Brain microvascular endothelial cell (primary cell): ENCODE data around the gene JAML.

ENCODE experiments used
- DNase-seq: peaks from one replicate; pipeline ENCODE4 v3.0.0-alpha.2; 2020
- H3K27ac ChIP-seq: fragments of 250-450 bp; sonication (Bioruptor Pico); 2 replicates; pipeline ENCODE4 v1.5.1; 2020; ENCODE audit warnings: mild to moderate bottlenecking, moderate library complexity
- H3K27me3 ChIP-seq: fragments of 250-450 bp; sonication (Bioruptor Pico); replicated peaks from 2 replicates; pipeline ENCODE4 v1.5.1; 2020; ENCODE audit warnings: mild to moderate bottlenecking
- H3K36me3 ChIP-seq: fragments of 250-450 bp; sonication (Bioruptor Pico); replicated peaks from 2 replicates; pipeline ENCODE4 v1.5.1; 2020; ENCODE audit warnings: mild to moderate bottlenecking
- H3K4me3 ChIP-seq: 2 replicates; pipeline ENCODE4 v1.5.1; 2011; ENCODE audit warnings: low read depth, mild to moderate bottlenecking, control low read depth, low read length, moderate library complexity
- in situ Hi-C: cut with HindIII; loops from 2 replicates; pipeline ENCODE4 v1.10.0; 2017; ENCODE audit warnings: low sequenced_read_pairs, low pct_ligation_motif_present
- TF ChIP-seq, protein P1 (sequence below): IDR thresholded peaks from 2 replicates; pipeline ENCODE4 v1.5.1; 2011; ENCODE audit warnings: low read depth, mild to moderate bottlenecking, moderate library complexity, low read length, control low read depth, inconsistent platforms; ENCODE audit errors: missing control alignments

JAML gene

GRCh38 chr11:118264569-118265465 is 40.0 kb upstream of the JAML start:
- TF ChIP-seq, protein P1, sequence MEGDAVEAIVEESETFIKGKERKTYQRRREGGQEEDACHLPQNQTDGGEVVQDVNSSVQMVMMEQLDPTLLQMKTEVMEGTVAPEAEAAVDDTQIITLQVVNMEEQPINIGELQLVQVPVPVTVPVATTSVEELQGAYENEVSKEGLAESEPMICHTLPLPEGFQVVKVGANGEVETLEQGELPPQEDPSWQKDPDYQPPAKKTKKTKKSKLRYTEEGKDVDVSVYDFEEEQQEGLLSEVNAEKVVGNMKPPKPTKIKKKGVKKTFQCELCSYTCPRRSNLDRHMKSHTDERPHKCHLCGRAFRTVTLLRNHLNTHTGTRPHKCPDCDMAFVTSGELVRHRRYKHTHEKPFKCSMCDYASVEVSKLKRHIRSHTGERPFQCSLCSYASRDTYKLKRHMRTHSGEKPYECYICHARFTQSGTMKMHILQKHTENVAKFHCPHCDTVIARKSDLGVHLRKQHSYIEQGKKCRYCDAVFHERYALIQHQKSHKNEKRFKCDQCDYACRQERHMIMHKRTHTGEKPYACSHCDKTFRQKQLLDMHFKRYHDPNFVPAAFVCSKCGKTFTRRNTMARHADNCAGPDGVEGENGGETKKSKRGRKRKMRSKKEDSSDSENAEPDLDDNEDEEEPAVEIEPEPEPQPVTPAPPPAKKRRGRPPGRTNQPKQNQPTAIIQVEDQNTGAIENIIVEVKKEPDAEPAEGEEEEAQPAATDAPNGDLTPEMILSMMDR = no peak
- in situ Hi-C loops = no loop called here
- no peak overlapping the region for H3K4me3 ChIP-seq
- H3K27ac ChIP-seq = no peak overlapping the region
- H3K27me3 ChIP-seq = peaks cover 31% of the 10 kb centered on the region
- DNase-seq = no peak
- H3K36me3 ChIP-seq = no peaks in the 10 kb centered on the region

DNA sequence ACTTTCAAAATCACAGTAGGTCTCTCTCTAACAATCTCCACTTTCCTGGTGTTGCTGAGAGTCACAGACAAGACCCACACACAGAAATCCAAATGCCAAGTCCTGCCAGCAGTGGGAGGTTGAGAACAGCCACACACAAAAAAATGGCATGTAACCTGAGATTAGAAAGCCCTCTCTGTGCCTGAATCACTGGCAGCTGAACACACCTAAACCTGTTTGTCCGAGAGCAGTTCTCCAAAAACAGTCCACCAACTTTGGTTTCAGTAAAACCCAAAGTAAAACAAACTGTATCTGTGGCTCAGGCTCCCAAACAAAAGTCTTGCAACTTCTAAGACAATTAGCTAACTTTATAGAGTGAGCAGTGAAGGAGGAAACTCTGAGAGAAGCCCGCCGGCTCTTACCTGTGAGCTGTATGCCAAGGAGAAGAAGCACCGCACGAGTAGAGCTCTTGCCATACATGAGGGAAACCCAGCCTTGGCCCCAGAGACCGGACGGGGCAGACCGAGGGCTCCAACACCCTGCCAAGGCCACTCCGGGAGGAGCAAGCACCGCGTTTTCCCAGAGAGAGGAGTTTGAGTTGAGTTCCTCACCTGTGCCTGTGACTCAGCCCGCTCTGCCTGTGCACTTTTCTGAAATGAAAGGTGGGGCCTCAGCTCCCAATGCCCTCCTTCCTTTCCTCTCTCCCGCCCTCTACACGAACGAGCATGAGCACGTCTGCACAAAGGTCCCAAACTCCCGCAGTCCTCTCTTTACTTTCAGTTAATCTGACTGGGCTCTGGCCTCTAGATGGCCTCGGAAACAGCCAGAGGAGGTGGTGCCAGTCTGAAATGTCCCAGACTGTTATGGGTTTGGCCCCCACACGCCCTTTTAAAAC is 39.1 kb upstream of the JAML start, which contains the start of gene MPZL2:
Gene MPZL2, minus strand, starts transcription at position 603 of the 874 bp plus-strand sequence. Its CDS starts 144 bp downstream, at position 459.
- no peak within 1 kb of the TSS for H3K27ac ChIP-seq
- TF ChIP-seq, protein P1 = no peak
- no peak for DNase-seq
- peaks cover 31% of the 10 kb centered on the region for H3K27me3 ChIP-seq
- H3K36me3 ChIP-seq = no peaks in the 10 kb centered on the region
- in situ Hi-C loops = no loop called here
- no peak within 1 kb of the TSS for H3K4me3 ChIP-seq

DNA sequence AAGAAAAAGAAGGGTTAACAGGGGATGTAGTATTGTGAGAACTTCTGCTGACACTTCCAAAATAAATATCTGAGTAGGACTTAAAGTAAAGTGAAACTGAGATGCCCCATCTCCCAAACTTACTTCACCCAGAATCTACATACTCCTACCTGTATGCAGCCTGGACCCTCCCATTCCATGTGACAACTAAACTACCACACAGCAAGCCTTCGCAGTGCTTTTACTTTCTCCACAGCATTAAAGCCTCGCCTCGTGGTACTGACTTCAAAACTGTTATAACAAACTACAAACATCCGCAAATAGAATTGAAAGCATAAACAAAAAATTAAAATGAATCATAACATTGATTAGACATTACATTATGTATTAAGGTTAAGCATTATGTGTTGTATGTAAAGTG is 38.3 kb upstream of the JAML start:
- Histone ChIP-seq H3K27me3 (peaks cover 31% of the 10 kb centered on the region), H3K4me3 (no peak overlapping the region), H3K27ac (no peak overlapping the region), H3K36me3 (no peaks in the 10 kb centered on the region)
- in situ Hi-C loops = no loop called here
- TF ChIP-seq, protein P1 = no peak
- no peak for DNase-seq

DNA sequence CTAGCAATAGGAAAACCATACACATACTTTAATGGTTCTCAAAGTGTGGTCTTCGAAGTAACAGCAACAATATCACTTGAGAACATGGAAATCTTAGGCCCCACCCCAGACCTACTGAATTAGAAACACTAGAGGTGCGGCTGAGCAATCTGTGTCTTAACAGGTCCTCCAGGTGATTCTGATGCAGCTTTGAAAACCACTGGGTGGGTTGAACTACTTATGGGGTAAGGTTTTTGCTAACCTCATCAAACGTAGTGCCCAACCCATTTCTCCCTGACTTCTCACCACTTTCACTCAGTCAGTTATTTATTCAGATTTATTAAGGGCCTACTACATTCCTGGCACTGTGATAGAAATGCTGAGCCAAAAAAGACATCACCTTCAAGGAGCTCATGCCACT is 35.5 kb upstream of the JAML start:
- in situ Hi-C loops = no loop called here
- no peak for DNase-seq

DNA sequence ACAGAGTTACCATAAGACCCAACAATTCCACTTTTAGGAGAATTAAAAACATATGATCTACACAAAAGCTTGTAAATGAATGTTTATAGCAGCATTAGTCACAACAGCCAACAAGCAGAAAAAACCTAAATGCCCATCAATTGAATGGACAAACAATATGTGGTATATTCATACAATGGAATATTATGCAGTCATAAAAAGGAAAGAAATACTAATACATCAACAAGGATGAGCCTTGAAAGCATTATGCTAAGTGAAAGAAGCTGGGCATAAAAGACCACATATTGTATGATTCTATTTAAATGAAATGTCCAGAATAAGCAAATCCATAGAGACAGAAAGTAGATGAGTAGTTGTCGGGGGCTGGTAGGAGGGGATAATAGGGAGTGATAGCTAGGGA is 34.3 kb upstream of the JAML start:
- TF ChIP-seq, protein P1 = no peak
- no peaks in the 10 kb centered on the region for H3K36me3 ChIP-seq
- peaks cover 15% of the 10 kb centered on the region for H3K27me3 ChIP-seq
- H3K4me3 ChIP-seq = no peak overlapping the region
- in situ Hi-C loops = no loop called here
- H3K27ac ChIP-seq = no peak overlapping the region
- no peak for DNase-seq

More for the DNA sequence above, 35.5 kb upstream of the JAML start:
- Histone ChIP-seq H3K27ac (no peak overlapping the region), H3K36me3 (no peaks in the 10 kb centered on the region), H3K4me3 (no peak overlapping the region), H3K27me3 (peaks cover 24% of the 10 kb centered on the region)
- TF ChIP-seq, protein P1 = no peak
